A549 (cell line): ENCODE measurements around the gene UBTD2. TPM values are rescaled to one million over a fixed set of nuclear protein-coding genes. Genes with fewer than 3 reads are reported as not detected.

Source experiments
- ATAC-seq, 2 experiments: fragments of 200-7000 bp in 1 of 2; fragments of >200 bp in 1 of 2; cut with Nextera tagmentation in 1 of 2; cut with Tn5 transposase in 1 of 2; 3 replicates each; pipeline versions ENCODE4 v1.8.0 to v1.9.1; 2018 to 2020; ENCODE audit warnings: mild to moderate bottlenecking in 1 of 2, moderate library complexity in 1 of 2
- CTCF ChIA-PET: fragments of 300-600 bp; sonication (Branson Sonifier 250); formaldehyde crosslinking; extraction: SDS; loops from one replicate; lab custom pipeline; 2021; ENCODE audit warnings: antibody characterized with exemption, inconsistent platforms; lab: Yijun Ruan, JAX
- POLR2A ChIA-PET: fragments of 350-600 bp; formaldehyde crosslinking; extraction: SDS; loops from one replicate; lab custom pipeline; 2021; ENCODE audit warnings: antibody characterized with exemption, inconsistent platforms; lab: Yijun Ruan, JAX
- DNase-seq, 2 experiments: peaks; one replicate each; pipeline versions ENCODE4 v3.0.0 to v3.0.0-alpha.2; 2011 to 2016; ENCODE audit warnings: low read depth in 1 of 2, low spot score in 1 of 2
- FAIRE-seq: peaks from 2 replicates; lab custom pipeline; 2011; peaks lifted over from hg19 to GRCh38; lab: Jason Lieb, UNC
- H3K27ac ChIP-seq, 2 experiments: fragments of >200 bp; sonication (Bioruptor Twin); formaldehyde crosslinking; 3 replicates each; pipeline ENCODE4 v1.5.1; 2016 to 2017
- H3K4me1 ChIP-seq: fragments of >200 bp; sonication (Bioruptor Twin); formaldehyde crosslinking; 3 replicates; pipeline ENCODE4 v1.6.1; 2016
- H3K4me2 ChIP-seq: fragments of >200 bp; sonication (Bioruptor Twin); formaldehyde crosslinking; 3 replicates; pipeline ENCODE4 v1.6.1; 2016
- H3K4me3 ChIP-seq: fragments of >200 bp; sonication (Bioruptor Twin); formaldehyde crosslinking; 3 replicates; pipeline ENCODE4 v1.5.1; 2016
- H3K9me3 ChIP-seq: fragments of >200 bp; sonication (Bioruptor Twin); formaldehyde crosslinking; 3 replicates; pipeline ENCODE4 v1.6.1; 2016
- BCL3 ChIP-seq: fragments of >200 bp; sonication (Bioruptor Twin); formaldehyde crosslinking; IDR thresholded peaks from 3 replicates; pipeline ENCODE4 v1.6.1; 2016
- CBX2 ChIP-seq: fragments of 200-600 bp; sonication (generic); IDR thresholded peaks from 2 replicates; pipeline ENCODE4 v1.6.1; 2016; ENCODE audit warnings: low read depth, mild to moderate bottlenecking, borderline replicate concordance
- CBX8 ChIP-seq: fragments of 200-600 bp; sonication (generic); IDR thresholded peaks from 2 replicates; pipeline ENCODE4 v1.6.1; 2016
- CEBPB ChIP-seq, 2 experiments: fragments of >200 bp in 1 of 2; sonication (Bioruptor Twin) in 1 of 2; formaldehyde crosslinking in 1 of 2; IDR thresholded peaks; 2 replicates each; pipeline ENCODE4 v1.6.1; 2012 to 2016
- CHD4 ChIP-seq: fragments of 200-600 bp; sonication (generic); IDR thresholded peaks from 2 replicates; pipeline ENCODE4 v1.6.1; 2016; ENCODE audit warnings: antibody characterized with exemption, mild to moderate bottlenecking, borderline replicate concordance
- EHF ChIP-seq: fragments of 250-450 bp; sonication (Bioruptor Pico); IDR thresholded peaks from 2 replicates; pipeline ENCODE4 v1.5.0; 2020; ENCODE audit warnings: mild to moderate bottlenecking
- EHMT2 ChIP-seq: fragments of 200-600 bp; sonication (generic); IDR thresholded peaks from 2 replicates; pipeline ENCODE4 v1.6.1; 2016; ENCODE audit warnings: antibody characterized with exemption, low read depth, mild to moderate bottlenecking, moderate library complexity
- ESRRA ChIP-seq: fragments of 150-350 bp; IDR thresholded peaks from 2 replicates; pipeline ENCODE4 v1.6.1; 2014; ENCODE audit warnings: mild to moderate bottlenecking, low read length, borderline replicate concordance
- FOXS1 ChIP-seq: fragments of 250-450 bp; sonication (Bioruptor Pico); IDR thresholded peaks from 2 replicates; pipeline ENCODE4 v1.5.0; 2020; ENCODE audit warnings: mild to moderate bottlenecking, moderate library complexity
- HDAC2 ChIP-seq: fragments of 200-600 bp; sonication (generic); IDR thresholded peaks from 2 replicates; pipeline ENCODE4 v1.6.1; 2016
- JUN ChIP-seq, 2 experiments: fragments of >200 bp; sonication (Bioruptor Twin); formaldehyde crosslinking; IDR thresholded peaks; 2 replicates in 1 of 2; 3 replicates in 1 of 2; pipeline ENCODE4 v1.6.1; 2016 to 2017
- JUNB ChIP-seq: fragments of >200 bp; sonication (Bioruptor Twin); formaldehyde crosslinking; IDR thresholded peaks from 2 replicates; pipeline ENCODE4 v1.6.1; 2016
- KDM5A ChIP-seq: fragments of 200-600 bp; sonication (generic); IDR thresholded peaks from 2 replicates; pipeline ENCODE4 v1.6.1; 2016; ENCODE audit warnings: antibody characterized with exemption, mild to moderate bottlenecking
- NR3C1 ChIP-seq: fragments of >200 bp; sonication (Bioruptor Twin); formaldehyde crosslinking; IDR thresholded peaks from 3 replicates; pipeline ENCODE4 v1.6.1; 2017
- POLR2AphosphoS2 ChIP-seq: conservative IDR thresholded peaks from 2 replicates; pipeline ENCODE4 v1.6.1; 2012; ENCODE audit warnings: low read length, improper control_type of control experiment, inconsistent platforms
- RAD21 ChIP-seq, 2 experiments: fragments of >200 bp in 1 of 2; sonication (Bioruptor Twin) in 1 of 2; formaldehyde crosslinking in 1 of 2; IDR thresholded peaks in 1 of 2; conservative IDR thresholded peaks in 1 of 2; 2 replicates in 1 of 2; 3 replicates in 1 of 2; pipeline ENCODE4 v1.6.1; 2012 to 2018; ENCODE audit warnings: inconsistent platforms in 1 of 2
- RARB ChIP-seq: fragments of 250-450 bp; sonication (Bioruptor Pico); IDR thresholded peaks from 2 replicates; pipeline ENCODE4 v1.8.0; 2021; ENCODE audit warnings: mild to moderate bottlenecking, moderate library complexity
- REST ChIP-seq: fragments of 200-600 bp; sonication (generic); IDR thresholded peaks from 2 replicates; pipeline ENCODE4 v1.6.1; 2016; ENCODE audit warnings: antibody characterized with exemption, mild to moderate bottlenecking, moderate library complexity
- RFX5 ChIP-seq: fragments of 450-650 bp; IDR thresholded peaks from 2 replicates; pipeline ENCODE4 v1.7.1; 2014; ENCODE audit warnings: antibody characterized with exemption, mild to moderate bottlenecking, moderate library complexity
- SREBF2 ChIP-seq: fragments of 450-650 bp; IDR thresholded peaks from 2 replicates; pipeline ENCODE4 v1.6.1; 2014; ENCODE audit warnings: mild to moderate bottlenecking, moderate library complexity
- TFCP2L1 ChIP-seq: fragments of 250-450 bp; sonication (Bioruptor Pico); IDR thresholded peaks from 2 replicates; pipeline ENCODE4 v1.5.0; 2021; ENCODE audit warnings: mild to moderate bottlenecking
- ZC3H11A ChIP-seq: fragments of 450-650 bp; IDR thresholded peaks from 2 replicates; pipeline ENCODE4 v1.6.1; 2014; ENCODE audit warnings: antibody characterized with exemption, mild to moderate bottlenecking
- ZNF302 ChIP-seq: fragments of 250-450 bp; sonication (Bioruptor Pico); IDR thresholded peaks from 2 replicates; pipeline ENCODE4 v1.9.0; 2021; ENCODE audit warnings: inconsistent platforms, mild to moderate bottlenecking, moderate library complexity
- ZSCAN20 ChIP-seq: fragments of 250-450 bp; sonication (Bioruptor Pico); IDR thresholded peaks from 2 replicates; pipeline ENCODE4 v1.8.0; 2022; ENCODE audit warnings: mild to moderate bottlenecking, moderate library complexity
- WGBS: methylation state at CpG from one replicate; pipeline ENCODE4 v1.1.6; 2017; ENCODE audit errors: missing lambda C conversion rate; 5-methylcytosine and 5-hydroxymethylcytosine counted together
- polyA plus RNA-seq, 4 experiments: library from polyadenylated mRNA; depleted of rRNA in 3 of 4; stranded (reverse); fragments of >200 nt; fragmentation: RNase III in 1 of 4; extraction: RNeasy Plus Mini Kit Qiagen cat#74134 plus additional on column Dnase treatment in 1 of 4; gene quantifications; 2 replicates in 3 of 4; 3 replicates in 1 of 4; pipeline ENCODE4 v1.2.3, GENCODE V29; 2011 to 2017

The UBTD2 gene
- polyA plus RNA-seq, 2 of the 4 experiments (the other 2 are of a cell fraction), result 16.4 to 20.9 TPM

GRCh38 chr5:172165465-172165864, 118.1 kb downstream of the UBTD2 start:
- TF ChIP-seq CHD4 (no peak), RFX5 (no peak), RARB (CRISPR knock-in tag) (no peak), EHMT2 (no peak), CBX2 (no peak), POLR2AphosphoS2 (no peak), EHF (CRISPR knock-in tag) (no peak), CEBPB (IDR thresholded peaks at IDR 0.05) (no peak), ZC3H11A (no peak), CBX8 (no peak), TFCP2L1 (no peak)
- 77% methylated on average over 7 of the region's 7 CpGs for WGBS
- CTCF ChIA-PET, result interaction anchor here (0.7 to 1.0 kb wide), 3 partner anchors 9 to 107 kb away, joined by 3 to 4 read pairs (median 3); no protein-coding TSS in a partner anchor
- DNase-seq (no peak), ATAC-seq (no peak), FAIRE-seq (no peak)
- H3K9me3 ChIP-seq, result no peaks in the 10 kb centered on the region
- POLR2A ChIA-PET, result no interaction called here
- no peak overlapping the region for H3K4me3 ChIP-seq
- H3K4me1 ChIP-seq, result no peaks in the 10 kb centered on the region
- no peak overlapping the region for H3K4me2 ChIP-seq
- H3K27ac ChIP-seq, result no peak overlapping the region

GRCh38 chr5:172164769-172165212, 118.8 kb downstream of the UBTD2 start:
- DNase-seq (no peak), ATAC-seq (no peak), FAIRE-seq (no peak)
- Histone ChIP-seq H3K4me2 (no peak overlapping the region), H3K4me1 (no peaks in the 10 kb centered on the region), H3K9me3 (no peaks in the 10 kb centered on the region), H3K27ac (no peak overlapping the region), H3K4me3 (no peak overlapping the region)
- ChIA-PET CTCF (interaction anchor here (1.1 to 4.0 kb wide), 2 partner anchors 24 to 257 kb away, joined by 4 to 17 read pairs; partner anchors contain the start of gene STK10), POLR2A (interaction anchor here (0.6 kb wide), 1 partner anchor 25 kb away, joined by 3 read pairs; no protein-coding TSS in a partner anchor)
- WGBS, result 92% methylated on average over 12 of the region's 13 CpGs
- no peak for TF ChIP-seq RAD21 (conservative IDR thresholded peaks at IDR 0.05 in 1 of 2, IDR thresholded peaks at IDR 0.05 in 1 of 2)
- no peak for TF ChIP-seq NR3C1
- TF ChIP-seq REST, result no peak
- TF ChIP-seq HDAC2, result no peak
- TF ChIP-seq JUNB, result no peak
- TF ChIP-seq ESRRA, result no peak
- no peak for TF ChIP-seq SREBF2
- no peak for TF ChIP-seq ZSCAN20
- TF ChIP-seq CBX8, result no peak
- no peak for TF ChIP-seq FOXS1
- TF ChIP-seq BCL3, result no peak
- no peak for TF ChIP-seq CHD4
- TF ChIP-seq KDM5A, result no peak
- TF ChIP-seq JUN (IDR thresholded peaks at IDR 0.05), result no peak
- TF ChIP-seq ZNF302 (CRISPR knock-in tag), result no peak
